ENCODE measurements around the gene PRR23C. TPM values are rescaled to one million over a fixed set of nuclear protein-coding genes. Genes with fewer than 3 reads are reported as not detected.

Gene PRR23C
- total RNA-seq, 1 donor from 2014 or later = not detected

GRCh38 chr3:139005356-139005993 is 39.2 kb downstream of the PRR23C start:
- no peak for DNase-seq (ENCODE audit: low read depth)

- no peak for DNase-seq (ENCODE audit: low read depth)
Measured at GRCh38 chr3:138995706-138996105, 49.0 kb downstream of the PRR23C start.

Other genes with a start within 250 kb of the PRR23C start
- 5.1 and 5.6 TPM in 2 replicates for gene PIK3CB, start 210.0 kb downstream of the PRR23C start, total RNA-seq
- gene FOXL2, start 97.8 kb downstream of the PRR23C start, total RNA-seq = 3.0 and 3.1 TPM in 2 replicates
- 3.2 and 3.3 TPM in 2 replicates for gene FOXL2NB, start 97.7 kb downstream of the PRR23C start, total RNA-seq
- not detected in 2 replicates for gene PRR23A, start 38.6 kb downstream of the PRR23C start, total RNA-seq
- gene PRR23B, start 24.0 kb downstream of the PRR23C start, total RNA-seq = not detected in 2 replicates